GM12892 (cell line): ENCODE measurements around the gene PIGS.

Experiments
- POLR2A ChIP-seq: IDR thresholded peaks from 2 replicates; pipeline ENCODE4 v1.6.1; 2011; ENCODE audit warnings: low read depth, low read length, control low read depth
- TAF1 ChIP-seq: IDR thresholded peaks from 2 replicates; pipeline ENCODE4 v1.6.1; 2011; ENCODE audit warnings: low read depth, mild to moderate bottlenecking, control low read depth, low read length, borderline replicate concordance

DNA sequence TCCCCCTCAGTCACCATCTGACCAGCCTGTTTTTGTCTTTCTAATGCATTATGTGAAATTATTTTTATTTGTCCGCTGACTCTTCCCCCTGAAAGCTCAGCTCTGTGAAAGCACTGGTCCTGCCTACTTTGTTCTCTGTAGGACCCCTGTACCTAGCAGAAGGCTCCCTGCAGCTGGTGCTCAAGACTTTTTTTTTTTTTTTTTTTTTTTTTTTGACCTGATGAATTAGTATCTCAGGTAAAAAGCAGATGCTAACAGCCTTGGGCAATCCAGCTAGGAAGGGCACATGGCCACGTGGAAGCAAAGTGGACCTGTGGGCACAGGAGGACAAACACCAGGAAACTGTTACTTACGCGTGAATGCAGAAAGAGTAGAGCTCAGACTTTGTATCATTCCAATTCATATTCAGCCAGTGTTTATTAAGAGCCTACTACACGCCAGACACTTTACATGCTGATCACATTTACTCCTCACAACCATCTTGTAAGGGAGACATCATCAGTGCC, 18.3 kb downstream of the PIGS start:
- no peak for TF ChIP-seq POLR2A
- no peak for TF ChIP-seq TAF1
